IMR-90 (cell line): ENCODE data around the gene ATP6V1G1. TPM values are rescaled to one million over a fixed set of nuclear protein-coding genes. Genes with fewer than 3 reads are reported as not detected.

Source experiments
- ATAC-seq: fragments of 200-7000 bp; cut with Tn5 transposase; 2 replicates; pipeline ENCODE4 v1.9.1; 2020; ENCODE audit warnings: low read depth, mild to moderate bottlenecking, moderate library complexity
- BruUV-seq: library from RNA; stranded (reverse); fragments of 400-500 nt; replicated peaks from 2 replicates; lab custom pipeline; 2021; lab: Mats Ljungman, UMichigan
- CTCF ChIA-PET: fragments of 300-600 bp; formaldehyde crosslinking; extraction: SDS; loops from one replicate; lab custom pipeline; 2021; ENCODE audit warnings: antibody characterized with exemption; lab: Yijun Ruan, JAX
- POLR2A ChIA-PET: fragments of 300-600 bp; sonication (Branson Sonifier 250); formaldehyde crosslinking; loops from one replicate; lab custom pipeline; 2022; ENCODE audit warnings: antibody characterized with exemption; ENCODE audit not compliant: unreplicated experiment; lab: Charles Lee
- DNase-seq: peaks from one replicate; pipeline ENCODE4 v3.0.0; 2013
- H2AFZ ChIP-seq: replicated peaks from 2 replicates; pipeline ENCODE3; 2013; ENCODE audit warnings: low read length, mild to moderate bottlenecking; ENCODE audit not compliant: poor library complexity
- H2AK5ac ChIP-seq: 2 replicates; pipeline ENCODE4 v1.6.1; 2013; ENCODE audit warnings: low read depth, low read length, inconsistent platforms
- H2AK9ac ChIP-seq: replicated peaks from 2 replicates; pipeline ENCODE3; 2013; ENCODE audit warnings: mild to moderate bottlenecking, low read depth, low read length, moderate library complexity; ENCODE audit not compliant: poor library complexity
- H2BK120ac ChIP-seq: 2 replicates; pipeline ENCODE4 v1.6.1; 2013; ENCODE audit warnings: low read depth, low read length, inconsistent platforms
- H2BK15ac ChIP-seq: 3 replicates; pipeline ENCODE4 v1.6.1; 2013; ENCODE audit warnings: low read depth, low read length, inconsistent platforms
- H2BK20ac ChIP-seq: 2 replicates; pipeline ENCODE4 v1.6.1; 2013; ENCODE audit warnings: low read depth, mild to moderate bottlenecking, inconsistent platforms, low read length, moderate library complexity
- H2BK5ac ChIP-seq: 2 replicates; pipeline ENCODE4 v1.6.1; 2013; ENCODE audit warnings: mild to moderate bottlenecking, low read depth, low read length, inconsistent platforms; ENCODE audit not compliant: poor library complexity, severe bottlenecking
- H3K14ac ChIP-seq: replicated peaks from 2 replicates; pipeline ENCODE4 v1.6.1; 2013; ENCODE audit warnings: low read depth, low read length, inconsistent platforms
- H3K18ac ChIP-seq: 2 replicates; pipeline ENCODE4 v1.6.1; 2013; ENCODE audit warnings: low read depth, low read length, control low read depth
- H3K23ac ChIP-seq: 2 replicates; pipeline ENCODE4 v1.6.1; 2013; ENCODE audit warnings: low read depth, low read length, inconsistent platforms
- H3K27ac ChIP-seq: 2 replicates; pipeline ENCODE4 v1.5.1; 2013; ENCODE audit warnings: mild to moderate bottlenecking, control low read depth, low read length; ENCODE audit not compliant: insufficient read depth
- H3K27me3 ChIP-seq: 2 replicates; pipeline ENCODE4 v1.6.1; 2013; ENCODE audit warnings: low read length; ENCODE audit not compliant: control insufficient read depth, insufficient read depth
- H3K36me3 ChIP-seq: 2 replicates; pipeline ENCODE4 v1.6.1; 2013; ENCODE audit warnings: low read length, mixed read lengths; ENCODE audit not compliant: control insufficient read depth, insufficient read depth
- H3K4ac ChIP-seq: 2 replicates; pipeline ENCODE4 v1.6.1; 2013; ENCODE audit warnings: low read depth, low read length, inconsistent platforms
- H3K4me1 ChIP-seq: 2 replicates; pipeline ENCODE4 v1.6.1; 2013; ENCODE audit warnings: low read length, mixed read lengths; ENCODE audit not compliant: control insufficient read depth, insufficient read depth
- H3K4me2 ChIP-seq: 2 replicates; pipeline ENCODE4 v1.6.1; 2013; ENCODE audit warnings: low read depth, mild to moderate bottlenecking, control low read depth, low read length, moderate library complexity
- H3K4me3 ChIP-seq: 2 replicates; pipeline ENCODE4 v1.5.1; 2013; ENCODE audit warnings: low read depth, mild to moderate bottlenecking, control low read depth, low read length, moderate library complexity; ENCODE audit not compliant: insufficient read depth
- H3K56ac ChIP-seq: 2 replicates; pipeline ENCODE4 v1.6.1; 2013; ENCODE audit warnings: low read length, inconsistent platforms; ENCODE audit not compliant: insufficient read depth; ENCODE audit errors: extremely low read depth
- H3K79me1 ChIP-seq, 2 experiments: 2 replicates each; pipeline ENCODE4 v1.6.1; 2013; ENCODE audit warnings: low read length in 2 of 2, inconsistent platforms in 1 of 2, low read depth in 1 of 2
- H3K9ac ChIP-seq: 2 replicates; pipeline ENCODE4 v1.6.1; 2013; ENCODE audit warnings: low read depth, low read length, control low read depth
- H3K9me1 ChIP-seq: 2 replicates; pipeline ENCODE4 v1.6.1; 2013; ENCODE audit warnings: low read length, inconsistent platforms; ENCODE audit not compliant: insufficient read depth
- H3K9me3 ChIP-seq: 2 replicates; pipeline ENCODE4 v1.6.1; 2013; ENCODE audit warnings: low read length; ENCODE audit not compliant: control insufficient read depth, insufficient read depth
- H4K20me1 ChIP-seq: 2 replicates; pipeline ENCODE4 v1.6.1; 2013; ENCODE audit warnings: low read length, inconsistent platforms; ENCODE audit not compliant: insufficient read depth
- H4K5ac ChIP-seq: 2 replicates; pipeline ENCODE4 v1.6.1; 2013; ENCODE audit warnings: mild to moderate bottlenecking, low read depth, low read length, control low read depth
- H4K8ac ChIP-seq, 2 experiments: 2 replicates each; pipeline ENCODE4 v1.6.1; 2013; ENCODE audit warnings: low read depth in 2 of 2, low read length in 2 of 2, control low read depth in 1 of 2, inconsistent platforms in 1 of 2
- H4K91ac ChIP-seq: 2 replicates; pipeline ENCODE4 v1.6.1; 2013; ENCODE audit warnings: low read depth, low read length, inconsistent platforms; ENCODE audit not compliant: insufficient read depth
- CEBPB ChIP-seq: IDR thresholded peaks from 2 replicates; pipeline ENCODE4 v1.6.1; 2012; ENCODE audit warnings: low read depth, low read length, improper control_type of control experiment
- CTCF ChIP-seq: conservative IDR thresholded peaks from 2 replicates; pipeline ENCODE4 v1.5.1; 2012; ENCODE audit warnings: mild to moderate bottlenecking, low read depth, low read length, improper control_type of control experiment
- ELK1 ChIP-seq: fragments of 150-350 bp; IDR thresholded peaks from 2 replicates; pipeline ENCODE4 v1.6.1; 2016; ENCODE audit warnings: low read depth, mild to moderate bottlenecking, low read length, moderate library complexity, borderline replicate concordance
- FOS ChIP-seq: fragments of 150-350 bp; IDR thresholded peaks from 2 replicates; pipeline ENCODE4 v1.6.1; 2016; ENCODE audit warnings: low read depth, low read length
- MAFK ChIP-seq: IDR thresholded peaks from 2 replicates; pipeline ENCODE4 v1.6.1; 2012; ENCODE audit warnings: low read depth, low read length, improper control_type of control experiment
- MXI1 ChIP-seq: IDR thresholded peaks from 2 replicates; pipeline ENCODE4 v1.6.1; 2012; ENCODE audit warnings: low read depth, mild to moderate bottlenecking, low read length, moderate library complexity, borderline replicate concordance
- NFE2L2 ChIP-seq: fragments of 150-350 bp; IDR thresholded peaks from 2 replicates; pipeline ENCODE4 v1.6.1; 2016; ENCODE audit warnings: low read depth, mild to moderate bottlenecking, low read length
- RFX5 ChIP-seq: IDR thresholded peaks from 2 replicates; pipeline ENCODE4 v1.8.0; 2012; ENCODE audit warnings: low read depth, mild to moderate bottlenecking, low read length, moderate library complexity
- SMC3 ChIP-seq: fragments of 150-350 bp; IDR thresholded peaks from 2 replicates; pipeline ENCODE4 v1.6.1; 2016; ENCODE audit warnings: low read depth, mild to moderate bottlenecking, antibody characterized with exemption, low read length, moderate library complexity
- USF2 ChIP-seq: fragments of 150-350 bp; IDR thresholded peaks from 2 replicates; pipeline ENCODE4 v1.6.1; 2017; ENCODE audit warnings: mild to moderate bottlenecking, antibody characterized with exemption, low read length, low read depth
- WGBS, 2 experiments: methylation state at CpG; one replicate each; pipeline versions ENCODE4 v1.1.5 to v1.1.7; 2013; ENCODE audit warnings: missing lambda C conversion rate in 2 of 2; ENCODE audit not compliant: insufficient read length in 1 of 2; ENCODE audit errors: extremely low coverage in 2 of 2; 5-methylcytosine and 5-hydroxymethylcytosine counted together
- dilution Hi-C: fragments of 300-500 bp; cut with HindIII; formaldehyde crosslinking; loops from one replicate; pipeline ENCODE4 v1.14.3; 2018; ENCODE audit warnings: low sequenced_read_pairs; ENCODE audit not compliant: unreplicated experiment
- in situ Hi-C: fragments of 300-500 bp; cut with MboI; formaldehyde crosslinking; loops from 3 replicates; pipeline ENCODE4 v1.14.3; 2019; ENCODE audit warnings: low sequenced_read_pairs, inconsistent platforms, mixed read lengths
- intact Hi-C: fragments of 100-400 bp; cut with micrococcal nuclease; formaldehyde crosslinking; loops from 2 replicates; pipeline ENCODE4 v1.10.0; 2022
- polyA plus RNA-seq, 3 experiments: library from polyadenylated mRNA; depleted of rRNA; stranded (reverse); fragments of >200 nt; gene quantifications; 2 replicates each; pipeline ENCODE4 v1.2.3, GENCODE V29; 2012; ENCODE audit warnings: low replicate concordance in 1 of 3
- total RNA-seq: library from RNA; depleted of rRNA; stranded (reverse); fragments of >200 nt; gene quantifications from 2 replicates; pipeline ENCODE4 v1.2.3, GENCODE V29; 2012

ATP6V1G1 gene
- total and polyA plus RNA-seq, 2 of the 4 experiments (the other 2 are of a cell fraction): 52.0 to 70.9 TPM

- intact Hi-C loops: no loop called here
- Histone ChIP-seq H2AK9ac (no peak overlapping the region), H3K4ac (no peak overlapping the region), H2BK15ac (no peak overlapping the region), H3K79me1 (no peaks in the 10 kb centered on the region), H4K20me1 (no peaks in the 10 kb centered on the region), H3K14ac (no peak overlapping the region), H4K8ac (no peak overlapping the region), H4K5ac (no peak overlapping the region), H3K18ac (no peak overlapping the region), H3K4me1 (no peaks in the 10 kb centered on the region), H3K9me3 (no peaks in the 10 kb centered on the region), H2BK20ac (no peak overlapping the region), H3K4me2 (no peak overlapping the region), H3K27ac (no peak overlapping the region), H3K9ac (no peak overlapping the region), H4K91ac (no peak overlapping the region), H2BK5ac (no peak overlapping the region), H2BK120ac (no peak overlapping the region), H3K23ac (no peak overlapping the region), H2AFZ (no peak overlapping the region), H3K4me3 (no peak overlapping the region), H3K36me3 (peaks cover 16% of the 10 kb centered on the region), H2AK5ac (no peak overlapping the region), H3K27me3 (no peaks in the 10 kb centered on the region), H3K9me1 (peaks cover 4% of the 10 kb centered on the region; the same call in 1 of the 2 replicates), H3K56ac (no peak overlapping the region)
- TF ChIP-seq SMC3: no peak
- no peak for TF ChIP-seq ELK1
- TF ChIP-seq USF2: no peak
- no peak for TF ChIP-seq FOS
- TF ChIP-seq CEBPB: no peak
- TF ChIP-seq MAFK: no peak
- TF ChIP-seq RFX5: no peak
- TF ChIP-seq CTCF: no peak
- TF ChIP-seq MXI1: no peak
- TF ChIP-seq NFE2L2: no peak
- no TSS peak for BruUV-seq
- in situ Hi-C loops: loop anchor here (10.0 kb wide), 1 partner anchor 207 kb away; no protein-coding TSS in a partner anchor
- DNase-seq (no peak), ATAC-seq (no peak)
- ChIA-PET POLR2A (no interaction called here), CTCF (no interaction called here)
- dilution Hi-C loops: no loop called here
- WGBS, 2 experiments: 88% methylated on average over 1 of the region's 1 CpG; no CpG with 5 or more reads in 1 of the 2 experiments
Measured at GRCh38 chr9:114641967-114642366, 54.4 kb downstream of the ATP6V1G1 start.
